ENCODE results near the gene GTF2I. TPM values are rescaled to one million over a fixed set of nuclear protein-coding genes. Genes with fewer than 3 reads are reported as not detected.
A peak's percentile ranks its signal among the peaks of the same experiment; 100 is the strongest.

GTF2I gene
- polyA plus RNA-seq: 100 to 1,000 TPM in 1 of 4 donors, 10 to 100 TPM in 3; 21.6 to 165 (median 29.8) TPM
- long read RNA-seq, donor 1, full-length matches to known transcripts: 31 of 38 reads
- long read RNA-seq, donor 1, partial matches to known transcripts: 7 of 38 reads
- long read RNA-seq, donor 1, other reads (novel, unspliced or antisense): 0 of 38 reads
- long read RNA-seq, donor 2, full-length matches to known transcripts: 2 of 2 reads
- long read RNA-seq, donor 2, partial matches to known transcripts: 0 of 2 reads
- long read RNA-seq, donor 2, other reads (novel, unspliced or antisense): 0 of 2 reads
- long read RNA-seq, donor 3, transcript GTF2I-203 (10 exons, 979 nt): major isoform, 9 of 31 reads
- long read RNA-seq, donor 3, partial matches to known transcripts: 17 of 31 reads
- long read RNA-seq, donor 3, other reads (novel, unspliced or antisense): 0 of 31 reads
- long read RNA-seq, donor 4, partial matches to known transcripts: 0 of 1 reads
- long read RNA-seq, donor 4, other reads (novel, unspliced or antisense): 0 of 1 reads
- long read RNA-seq, donor 5, full-length matches to known transcripts: 6 of 11 reads
- long read RNA-seq, donor 5, partial matches to known transcripts: 5 of 11 reads
- long read RNA-seq, donor 5, other reads (novel, unspliced or antisense): 0 of 11 reads
- long read RNA-seq, donor 6, full-length matches to known transcripts: 12 of 12 reads
- long read RNA-seq, donor 6, partial matches to known transcripts: 0 of 12 reads
- long read RNA-seq, donor 6, other reads (novel, unspliced or antisense): 0 of 12 reads
- long read RNA-seq, donor 7, full-length matches to known transcripts: 29 of 80 reads
- long read RNA-seq, donor 7, partial matches to known transcripts: 51 of 80 reads
- long read RNA-seq, donor 7, other reads (novel, unspliced or antisense): 0 of 80 reads
- long read RNA-seq, donor 8, full-length matches to known transcripts: 2 of 2 reads
- long read RNA-seq, donor 8, partial matches to known transcripts: 0 of 2 reads
- long read RNA-seq, donor 8, other reads (novel, unspliced or antisense): 0 of 2 reads
- long read RNA-seq, donor 9, full-length matches to known transcripts: 3 of 3 reads
- long read RNA-seq, donor 9, partial matches to known transcripts: 0 of 3 reads
- long read RNA-seq, donor 9, other reads (novel, unspliced or antisense): 0 of 3 reads
- long read RNA-seq, donor 10, full-length matches to known transcripts: 13 of 18 reads
- long read RNA-seq, donor 10, partial matches to known transcripts: 5 of 18 reads
- long read RNA-seq, donor 10, other reads (novel, unspliced or antisense): 0 of 18 reads

DNA sequence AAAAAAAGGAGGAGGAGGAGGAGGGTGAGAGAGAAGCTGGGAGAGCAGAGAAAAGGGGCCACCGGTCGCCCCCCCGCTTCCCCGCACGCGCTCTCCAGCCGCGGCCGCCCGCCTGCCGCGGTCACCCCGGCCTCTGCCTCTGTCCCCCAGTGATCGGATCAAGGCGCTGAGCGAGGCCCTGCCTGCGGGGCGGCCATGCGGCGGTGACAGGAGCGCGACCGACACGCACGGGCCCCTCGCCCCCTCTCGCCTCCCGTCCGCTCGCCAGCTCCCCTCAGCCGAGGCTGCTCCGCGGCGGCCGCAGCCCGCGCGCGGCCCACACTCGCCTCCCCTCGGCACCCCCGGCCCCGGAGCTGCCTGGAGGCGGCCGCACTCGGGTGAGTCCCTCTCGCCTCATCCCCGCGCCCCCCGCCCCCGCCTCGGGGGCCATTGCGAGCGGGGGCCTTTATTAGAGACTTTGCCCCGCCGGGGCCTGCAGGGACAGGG is at the start of gene GTF2I:
TSS of gene GTF2I (plus strand) at position 27 of the 486 bp plus-strand sequence. CDS start 31,411 bp downstream, outside the sequence.
- FAIRE-seq (no peak), DNase-seq (peak in 1 of 2 donors; percentile 89)
- peak within 1 kb of the TSS; percentile 75 to 99 (median 93) for H3K4me3 ChIP-seq (ENCODE audit: low read depth in 1 of 3, low read length in 3 of 3)
- WGBS, 3 donors: 0 to 1% (median 0%) methylated on average over 13 to 56 of the region's 56 CpGs
- H3K36me3 ChIP-seq (ENCODE audit: control insufficient read depth in 3 of 3, insufficient read depth in 2 of 3, low read depth in 1 of 3, low read length in 3 of 3): peaks cover 0 to 25% (median 0%) of the 10 kb centered on the region in 3 donors
- no peaks in the 10 kb centered on the region for H3K27me3 ChIP-seq (ENCODE audit: control insufficient read depth in 3 of 3, insufficient read depth in 3 of 3, low read length in 3 of 3)
- H3K4me1 ChIP-seq (ENCODE audit: control insufficient read depth in 3 of 3, insufficient read depth in 2 of 3, low read depth in 1 of 3, low read length in 2 of 3): peaks cover 0 to 46% (median 4%) of the 10 kb centered on the region in 3 donors
- no peaks in the 10 kb centered on the region for H3K9me3 ChIP-seq (ENCODE audit: control insufficient read depth in 2 of 2, insufficient read depth in 1 of 2, low read depth in 1 of 2, low read length in 1 of 2)
- peak within 1 kb of the TSS; percentile 93 to 94 (median 94) for H3K27ac ChIP-seq (ENCODE audit: low read depth in 1 of 3, low read length in 2 of 3)

DNA sequence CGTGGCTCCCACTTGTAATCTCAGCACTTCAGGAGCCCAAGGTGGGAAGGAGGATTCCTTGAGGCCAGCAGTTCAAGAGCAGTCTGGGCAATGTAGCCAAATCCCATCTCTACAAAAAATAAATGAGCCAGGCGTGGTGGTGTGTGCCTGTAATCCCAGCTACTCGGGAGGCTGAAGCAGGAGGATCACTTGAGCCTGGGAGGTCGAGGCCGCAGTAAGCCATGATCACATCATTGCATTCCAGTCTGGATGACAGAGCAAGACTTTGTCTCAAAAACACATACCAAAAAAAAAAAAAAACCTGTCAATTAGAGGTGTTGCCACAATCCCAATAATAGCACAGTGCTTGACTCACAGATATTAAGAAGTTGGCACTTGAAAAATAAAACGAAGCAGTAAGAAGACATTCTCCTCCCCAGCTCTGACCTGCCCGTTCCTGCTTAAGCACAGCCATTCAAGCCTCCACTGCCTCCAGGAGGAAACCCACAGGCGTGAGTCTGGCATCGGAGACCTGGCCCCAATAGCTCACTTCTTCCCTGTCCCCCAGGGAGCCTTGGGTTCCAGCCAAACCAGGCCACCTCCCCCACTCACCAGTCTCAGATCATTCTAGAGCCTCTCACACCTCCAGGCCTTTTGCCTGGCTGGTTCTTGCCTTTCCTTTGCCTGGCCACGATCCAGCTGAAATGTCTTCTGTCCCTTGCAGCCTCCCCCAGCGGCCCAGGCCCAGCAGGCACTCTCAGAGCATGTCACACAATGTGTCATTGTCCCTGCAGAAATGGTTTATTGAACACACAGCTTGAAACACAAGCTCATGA is 45.3 kb upstream of the GTF2I start:
- H3K4me3 ChIP-seq (ENCODE audit: low read depth in 1 of 3, low read length in 3 of 3): no peak overlapping the region
- 60 to 68% (median 61%) methylated on average over 11 of the region's 11 CpGs for WGBS, 3 donors
- H3K9me3 ChIP-seq (ENCODE audit: control insufficient read depth in 2 of 2, insufficient read depth in 1 of 2, low read depth in 1 of 2, low read length in 1 of 2): no peaks in the 10 kb centered on the region
- no peaks in the 10 kb centered on the region for H3K27me3 ChIP-seq (ENCODE audit: control insufficient read depth in 3 of 3, insufficient read depth in 3 of 3, low read length in 3 of 3)
- no peak for FAIRE-seq
- DNase-seq: no peak
- H3K36me3 ChIP-seq (ENCODE audit: control insufficient read depth in 3 of 3, insufficient read depth in 2 of 3, low read depth in 1 of 3, low read length in 3 of 3): no peaks in the 10 kb centered on the region
- H3K27ac ChIP-seq (ENCODE audit: low read depth in 1 of 3, low read length in 2 of 3): peak overlapping the region in 1 of 3 donors; percentile 43
- no peaks in the 10 kb centered on the region for H3K4me1 ChIP-seq (ENCODE audit: control insufficient read depth in 3 of 3, insufficient read depth in 2 of 3, low read depth in 1 of 3, low read length in 2 of 3)

DNA sequence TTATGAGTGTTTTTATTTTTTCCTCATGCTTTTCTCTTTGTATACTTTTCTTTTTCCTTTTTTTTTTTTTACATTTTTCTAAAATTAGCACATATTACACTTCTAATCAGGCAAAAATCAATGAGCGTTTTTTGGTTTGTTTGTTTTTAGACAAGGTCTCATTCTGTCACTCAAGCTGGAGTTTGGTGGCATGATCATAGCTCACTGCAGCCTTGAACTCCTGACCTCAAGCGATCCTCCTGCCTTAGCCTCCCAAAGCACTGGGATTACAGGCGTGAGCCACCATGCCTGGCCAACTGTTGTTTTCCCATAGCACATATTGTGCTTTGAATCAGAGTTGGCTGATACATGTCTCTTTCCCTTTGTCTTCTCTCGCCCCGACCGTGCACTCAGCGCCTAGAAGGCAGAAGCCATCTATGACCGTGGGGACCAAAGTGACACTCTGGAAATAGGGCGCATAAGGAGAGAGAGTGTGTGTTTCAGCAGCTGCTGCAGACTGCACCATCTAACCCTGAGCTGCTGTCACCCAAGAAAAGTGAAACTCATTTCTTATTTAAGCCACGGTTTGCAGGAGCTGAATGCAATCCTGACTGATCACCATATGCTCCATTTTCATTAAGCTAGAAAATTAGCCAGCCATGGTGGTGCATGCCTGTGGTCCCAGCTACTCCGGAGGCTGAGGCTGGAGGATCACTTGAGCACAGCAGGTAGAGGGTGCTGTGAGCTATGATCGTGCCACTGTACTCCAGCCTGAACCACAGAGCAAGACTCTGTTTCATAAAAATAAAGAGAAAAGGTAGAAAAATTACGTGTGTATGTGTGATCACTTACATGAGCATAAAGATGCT is 41.4 kb upstream of the GTF2I start:
- no peaks in the 10 kb centered on the region for H3K9me3 ChIP-seq (ENCODE audit: control insufficient read depth in 2 of 2, insufficient read depth in 1 of 2, low read depth in 1 of 2, low read length in 1 of 2)
- WGBS, 3 donors: 82 to 87% (median 85%) methylated on average over 13 of the region's 13 CpGs
- no peaks in the 10 kb centered on the region for H3K36me3 ChIP-seq (ENCODE audit: control insufficient read depth in 3 of 3, insufficient read depth in 2 of 3, low read depth in 1 of 3, low read length in 3 of 3)
- no peak overlapping the region for H3K4me3 ChIP-seq (ENCODE audit: low read depth in 1 of 3, low read length in 3 of 3)
- no peaks in the 10 kb centered on the region for H3K4me1 ChIP-seq (ENCODE audit: control insufficient read depth in 3 of 3, insufficient read depth in 2 of 3, low read depth in 1 of 3, low read length in 2 of 3)
- no peak for DNase-seq
- no peak for FAIRE-seq
- no peak overlapping the region for H3K27ac ChIP-seq (ENCODE audit: low read depth in 1 of 3, low read length in 2 of 3)
- no peaks in the 10 kb centered on the region for H3K27me3 ChIP-seq (ENCODE audit: control insufficient read depth in 3 of 3, insufficient read depth in 3 of 3, low read length in 3 of 3)

DNA sequence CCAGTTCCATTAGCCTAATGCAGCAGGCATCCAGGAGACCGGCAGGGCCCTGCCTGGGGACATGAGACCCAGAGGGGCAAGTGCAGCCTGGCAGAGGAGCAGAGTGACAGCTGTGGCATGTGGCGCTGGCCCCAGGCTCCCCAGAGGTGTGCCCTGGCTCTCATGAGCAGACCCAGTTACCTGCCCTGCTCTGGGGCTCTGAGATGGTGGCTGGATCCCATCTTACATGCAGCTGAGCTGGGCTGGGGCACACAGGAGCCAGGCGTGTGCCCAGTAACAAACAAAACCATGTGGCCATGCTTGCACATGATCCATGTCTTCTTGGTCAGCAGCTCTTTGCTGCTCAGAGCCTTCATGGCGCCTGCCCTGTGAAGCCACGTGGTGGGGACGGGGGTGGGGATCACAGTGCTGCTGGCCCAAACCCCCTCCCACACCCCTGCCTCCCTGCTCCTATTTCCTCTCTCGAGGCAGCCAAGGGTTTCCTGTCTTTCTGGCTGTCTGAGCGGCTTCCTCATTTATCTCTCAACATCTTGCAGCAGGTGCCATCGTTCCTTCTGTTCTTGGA is 40.3 kb upstream of the GTF2I start:
- DNase-seq (no peak), FAIRE-seq (no peak)
- H3K27me3 ChIP-seq (ENCODE audit: control insufficient read depth in 3 of 3, insufficient read depth in 3 of 3, low read length in 3 of 3): no peaks in the 10 kb centered on the region
- H3K4me1 ChIP-seq (ENCODE audit: control insufficient read depth in 3 of 3, insufficient read depth in 2 of 3, low read depth in 1 of 3, low read length in 2 of 3): no peaks in the 10 kb centered on the region
- H3K4me3 ChIP-seq (ENCODE audit: low read depth in 1 of 3, low read length in 3 of 3): no peak overlapping the region
- no peaks in the 10 kb centered on the region for H3K36me3 ChIP-seq (ENCODE audit: control insufficient read depth in 3 of 3, insufficient read depth in 2 of 3, low read depth in 1 of 3, low read length in 3 of 3)
- H3K27ac ChIP-seq (ENCODE audit: low read depth in 1 of 3, low read length in 2 of 3): no peak overlapping the region
- no peaks in the 10 kb centered on the region for H3K9me3 ChIP-seq (ENCODE audit: control insufficient read depth in 2 of 2, insufficient read depth in 1 of 2, low read depth in 1 of 2, low read length in 1 of 2)
- 52 to 70% (median 62%) methylated on average over 9 of the region's 9 CpGs for WGBS, 3 donors

DNA sequence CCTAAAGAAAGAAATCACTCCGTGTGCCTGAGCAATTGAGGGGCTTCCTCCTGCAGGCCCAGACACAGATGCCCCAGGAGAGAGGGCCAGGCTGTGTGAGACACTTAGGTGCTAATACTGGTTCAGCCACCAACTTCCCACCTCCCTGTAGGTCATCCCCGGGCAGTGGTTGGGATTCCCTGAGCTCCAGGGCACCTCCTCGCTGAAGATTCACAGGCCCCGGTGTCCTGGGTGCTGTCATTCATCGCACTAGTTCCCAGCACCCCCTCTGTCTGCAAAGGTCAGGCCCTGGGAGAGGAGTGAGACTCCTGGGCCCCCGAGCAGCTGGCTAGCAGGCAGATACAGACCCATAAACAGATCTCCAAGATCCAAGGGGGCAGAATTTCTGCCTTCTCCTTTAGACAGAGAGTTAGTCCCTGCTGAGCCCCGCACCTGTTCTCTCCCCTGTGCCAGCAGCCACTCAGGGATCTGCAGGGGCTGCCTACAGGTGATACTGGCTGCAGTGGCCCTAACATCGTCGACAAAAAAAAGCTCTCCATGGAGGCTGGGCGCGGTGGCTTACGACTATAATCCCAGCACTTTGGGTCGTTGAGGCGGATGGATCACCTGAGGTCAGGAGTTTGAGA is 38.2 kb upstream of the GTF2I start:
- no peak for DNase-seq
- Histone ChIP-seq H3K36me3 (ENCODE audit: control insufficient read depth in 3 of 3, insufficient read depth in 2 of 3, low read depth in 1 of 3, low read length in 3 of 3) (no peaks in the 10 kb centered on the region), H3K27ac (ENCODE audit: low read depth in 1 of 3, low read length in 2 of 3) (no peak overlapping the region), H3K9me3 (ENCODE audit: control insufficient read depth in 2 of 2, insufficient read depth in 1 of 2, low read depth in 1 of 2, low read length in 1 of 2) (no peaks in the 10 kb centered on the region), H3K4me3 (ENCODE audit: low read depth in 1 of 3, low read length in 3 of 3) (no peak overlapping the region), H3K27me3 (ENCODE audit: control insufficient read depth in 3 of 3, insufficient read depth in 3 of 3, low read length in 3 of 3) (no peaks in the 10 kb centered on the region), H3K4me1 (ENCODE audit: control insufficient read depth in 3 of 3, insufficient read depth in 2 of 3, low read depth in 1 of 3, low read length in 2 of 3) (no peaks in the 10 kb centered on the region)
- WGBS, 3 donors: 86 to 87% (median 87%) methylated on average over 14 of the region's 14 CpGs
- FAIRE-seq: no peak

DNA sequence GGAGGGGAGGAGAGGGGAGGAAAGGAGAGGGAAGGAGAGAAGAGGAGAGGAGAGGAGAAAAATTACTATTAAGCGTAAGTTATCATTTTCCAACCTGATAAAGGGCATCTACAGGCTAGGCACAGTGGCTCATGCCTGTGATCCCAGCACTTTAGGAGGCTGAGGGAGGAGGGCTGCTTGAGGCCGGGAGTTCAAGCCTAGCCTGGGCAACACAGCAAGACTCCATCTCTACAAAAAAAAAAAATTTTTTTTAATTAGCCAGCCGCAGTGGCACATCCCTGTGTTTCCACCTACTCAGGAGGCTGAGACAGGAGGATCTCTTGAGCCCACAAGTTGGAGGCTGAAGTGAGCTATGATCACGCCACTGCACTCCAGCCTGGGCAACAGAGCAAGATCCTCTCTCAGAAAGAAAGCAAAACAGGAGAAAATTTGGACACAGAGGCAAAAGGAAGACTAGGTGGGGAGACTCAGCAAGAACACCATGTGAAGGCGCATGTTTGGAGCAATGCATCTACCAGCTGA is 35.2 kb upstream of the GTF2I start:
- Histone ChIP-seq H3K9me3 (ENCODE audit: control insufficient read depth in 2 of 2, insufficient read depth in 1 of 2, low read depth in 1 of 2, low read length in 1 of 2) (no peaks in the 10 kb centered on the region), H3K27me3 (ENCODE audit: control insufficient read depth in 3 of 3, insufficient read depth in 3 of 3, low read length in 3 of 3) (no peaks in the 10 kb centered on the region), H3K4me1 (ENCODE audit: control insufficient read depth in 3 of 3, insufficient read depth in 2 of 3, low read depth in 1 of 3, low read length in 2 of 3) (no peaks in the 10 kb centered on the region), H3K27ac (ENCODE audit: low read depth in 1 of 3, low read length in 2 of 3) (no peak overlapping the region), H3K4me3 (ENCODE audit: low read depth in 1 of 3, low read length in 3 of 3) (no peak overlapping the region), H3K36me3 (ENCODE audit: control insufficient read depth in 3 of 3, insufficient read depth in 2 of 3, low read depth in 1 of 3, low read length in 3 of 3) (no peaks in the 10 kb centered on the region)
- DNase-seq: no peak
- 93 to 97% (median 95%) methylated on average over 5 of the region's 5 CpGs for WGBS, 3 donors
- FAIRE-seq: no peak

Data from small intestine (tissue), 16 donors.